HTERT RPE-1 (cell line): ENCODE data around the gene FAM89B.
"Not testable (repeated sequence)": the region's sequence is repeated elsewhere in the genome, so short reads cannot be mapped to it uniquely, and the experiment has no call there.

Experiments
- in situ Hi-C: fragments of 300-500 bp; cut with MboI; formaldehyde crosslinking; loops from 4 replicates; pipeline ENCODE4 v1.14.3; 2020; ENCODE audit warnings: low sequenced_read_pairs

Gene FAM89B

GRCh38 chr11:65556470-65557279 is 15.7 kb upstream of the FAM89B start:
- in situ Hi-C loops, result no loop called here

- in situ Hi-C loops, result no loop called here
These were observed 14.9 kb upstream of the FAM89B start for GRCh38 chr11:65557280-65558001.

- in situ Hi-C loops, result no loop called here
These were observed 14.1 kb upstream of the FAM89B start, which contains the start of gene LTBP3 for GRCh38 chr11:65558002-65558929. LTBP3 (minus strand) TSS chr11:65558359; CDS start chr11:65557959, 400 bp downstream.

GRCh38 chr11:65558930-65559509 is 13.3 kb upstream of the FAM89B start:
- in situ Hi-C loops, result no loop called here

GRCh38 chr11:65559535-65559934 is 12.8 kb upstream of the FAM89B start:
- in situ Hi-C loops, result no loop called here

- in situ Hi-C loops, result no loop called here
These were observed 12.3 kb upstream of the FAM89B start for GRCh38 chr11:65559951-65560537.

DNA sequence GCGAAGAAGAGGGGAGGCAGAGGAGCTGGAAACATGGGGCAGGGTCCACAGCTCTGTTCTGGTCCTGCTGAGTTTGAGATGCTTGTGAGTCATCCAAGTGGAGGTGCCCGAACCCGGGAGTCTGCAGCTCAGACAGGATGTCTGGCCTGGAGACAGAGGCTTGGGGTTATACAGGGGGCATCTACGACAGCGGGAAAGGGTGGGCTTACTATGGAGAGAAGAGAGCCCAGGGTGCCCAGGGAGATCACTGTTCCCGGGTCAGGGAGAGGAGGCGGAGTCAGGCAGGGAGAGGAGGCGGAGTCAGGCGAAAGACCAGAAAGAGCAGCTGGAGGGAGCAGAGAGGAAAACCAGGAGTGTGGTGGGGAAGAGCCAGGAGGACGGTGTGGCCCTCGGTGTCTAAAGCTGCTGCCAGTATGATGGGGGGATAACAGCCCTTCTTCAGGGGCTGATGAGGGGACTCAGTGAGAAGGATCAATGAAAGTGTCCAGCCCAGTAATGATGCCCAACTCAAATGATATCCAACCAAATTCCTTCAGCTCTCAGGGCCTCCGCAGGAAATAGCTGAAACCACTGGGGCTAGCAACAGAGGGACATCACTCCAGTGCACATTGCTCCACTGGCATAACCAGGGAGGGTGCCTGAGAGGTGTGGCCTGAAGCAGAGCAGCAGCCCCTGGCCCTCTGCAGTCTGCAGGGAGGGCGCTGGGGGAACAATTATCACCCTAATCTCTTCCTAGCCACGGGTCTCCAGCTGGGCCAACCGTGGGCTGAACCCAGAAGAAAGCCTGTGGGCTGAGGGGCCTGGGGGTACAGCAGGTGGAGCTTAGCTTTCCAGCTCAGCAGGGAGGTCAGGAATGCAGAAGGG is 11.6 kb upstream of the FAM89B start:
- in situ Hi-C loops, result no loop called here

DNA sequence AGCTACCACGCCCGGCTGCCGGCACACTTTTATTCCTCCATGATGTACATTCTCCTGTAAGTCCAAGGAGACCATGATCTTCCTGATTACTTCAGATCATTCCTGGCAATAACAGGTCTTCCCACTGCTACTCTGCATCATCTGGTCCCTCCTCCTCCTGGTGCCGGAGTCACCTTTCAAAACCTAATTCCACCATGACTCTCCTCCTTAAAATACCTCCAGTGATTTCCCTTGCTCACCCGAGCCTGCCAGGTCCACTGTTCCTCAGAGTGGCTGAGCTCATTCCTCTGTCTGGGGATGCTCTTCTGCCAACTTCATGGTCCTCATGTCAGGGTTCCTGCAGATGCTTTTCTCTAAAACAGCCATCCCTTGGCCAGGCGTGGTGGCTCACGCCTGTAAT is 10.3 kb upstream of the FAM89B start:
- in situ Hi-C loops, result no loop called here

DNA sequence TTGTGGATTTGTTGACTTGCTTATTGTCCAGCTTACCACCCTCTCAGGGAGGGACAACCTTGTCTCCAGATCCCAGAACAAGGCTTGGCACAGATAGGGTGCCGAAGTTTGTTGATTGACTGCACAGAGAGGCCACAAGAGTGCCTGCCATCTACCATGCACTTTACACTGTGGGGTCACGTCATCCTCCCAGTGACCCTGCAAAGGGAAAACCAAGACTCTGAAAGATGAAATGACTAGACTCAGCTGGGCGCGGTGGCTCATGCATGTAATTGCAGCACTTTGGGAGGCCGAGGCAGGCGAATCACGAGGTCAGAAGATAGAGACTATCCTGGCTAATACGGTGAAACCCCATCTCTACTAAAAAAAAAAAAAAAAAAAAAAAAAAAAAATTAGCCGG is 9.6 kb upstream of the FAM89B start:
- in situ Hi-C loops, result no loop called here

DNA sequence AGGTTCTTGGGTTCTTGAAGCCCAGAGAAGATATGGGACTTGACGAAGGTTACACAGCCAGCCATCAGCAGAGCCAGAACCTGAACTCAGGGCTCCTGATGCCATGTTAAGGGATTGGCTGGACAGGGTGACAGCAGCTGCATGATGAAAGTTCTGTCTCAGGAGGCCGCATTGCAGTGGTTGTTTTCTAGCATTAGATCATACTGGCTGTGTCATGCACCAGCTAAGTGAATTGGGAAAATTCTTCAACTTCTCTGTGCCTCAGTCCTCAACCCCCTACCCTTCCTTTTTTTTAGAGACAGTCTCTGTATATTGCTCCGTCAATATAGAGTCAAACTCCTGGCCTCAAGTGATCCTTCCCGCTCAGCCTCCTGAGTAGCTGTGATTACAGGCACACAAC is 8.7 kb upstream of the FAM89B start:
- in situ Hi-C loops, result no loop called here

DNA sequence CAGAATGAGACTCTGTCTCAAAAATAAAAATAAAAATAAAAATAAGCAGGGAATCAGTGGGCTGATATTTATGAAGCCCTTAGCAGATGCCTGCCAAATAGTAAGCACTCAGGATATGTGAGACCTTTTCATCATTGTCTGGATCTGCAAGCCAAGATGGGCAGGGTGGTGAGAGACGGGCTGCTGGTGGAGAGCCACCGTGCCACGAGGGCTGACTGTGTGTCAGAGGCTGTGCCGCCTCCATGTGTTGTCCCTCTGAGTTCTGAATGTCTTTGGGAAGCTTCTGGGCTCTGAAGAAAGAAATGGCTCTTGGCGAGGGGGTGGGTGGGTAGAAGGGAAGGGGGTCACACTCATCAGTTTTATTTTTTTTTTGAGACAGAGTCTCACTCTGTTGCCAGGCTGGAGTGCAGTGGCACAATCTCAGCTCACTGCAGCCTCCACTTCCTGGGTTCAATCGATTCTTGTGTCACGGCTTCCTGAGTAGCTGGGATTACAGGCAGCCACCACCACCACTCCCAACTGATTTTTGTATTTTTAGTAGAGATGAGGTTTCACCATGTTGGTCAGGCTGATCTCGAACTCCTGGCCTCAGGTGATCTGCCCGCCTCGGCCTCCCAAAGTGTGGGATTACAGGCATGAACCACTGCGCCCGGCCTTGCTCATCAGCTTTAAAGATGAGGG is 7.3 kb upstream of the FAM89B start:
- in situ Hi-C loops, result not testable (repeated sequence)

- in situ Hi-C loops, result no loop called here
These were observed 6.5 kb upstream of the FAM89B start for GRCh38 chr11:65565624-65566453.

GRCh38 chr11:65569164-65569972 is 3.0 kb upstream of the FAM89B start:
- in situ Hi-C loops, result no loop called here

DNA sequence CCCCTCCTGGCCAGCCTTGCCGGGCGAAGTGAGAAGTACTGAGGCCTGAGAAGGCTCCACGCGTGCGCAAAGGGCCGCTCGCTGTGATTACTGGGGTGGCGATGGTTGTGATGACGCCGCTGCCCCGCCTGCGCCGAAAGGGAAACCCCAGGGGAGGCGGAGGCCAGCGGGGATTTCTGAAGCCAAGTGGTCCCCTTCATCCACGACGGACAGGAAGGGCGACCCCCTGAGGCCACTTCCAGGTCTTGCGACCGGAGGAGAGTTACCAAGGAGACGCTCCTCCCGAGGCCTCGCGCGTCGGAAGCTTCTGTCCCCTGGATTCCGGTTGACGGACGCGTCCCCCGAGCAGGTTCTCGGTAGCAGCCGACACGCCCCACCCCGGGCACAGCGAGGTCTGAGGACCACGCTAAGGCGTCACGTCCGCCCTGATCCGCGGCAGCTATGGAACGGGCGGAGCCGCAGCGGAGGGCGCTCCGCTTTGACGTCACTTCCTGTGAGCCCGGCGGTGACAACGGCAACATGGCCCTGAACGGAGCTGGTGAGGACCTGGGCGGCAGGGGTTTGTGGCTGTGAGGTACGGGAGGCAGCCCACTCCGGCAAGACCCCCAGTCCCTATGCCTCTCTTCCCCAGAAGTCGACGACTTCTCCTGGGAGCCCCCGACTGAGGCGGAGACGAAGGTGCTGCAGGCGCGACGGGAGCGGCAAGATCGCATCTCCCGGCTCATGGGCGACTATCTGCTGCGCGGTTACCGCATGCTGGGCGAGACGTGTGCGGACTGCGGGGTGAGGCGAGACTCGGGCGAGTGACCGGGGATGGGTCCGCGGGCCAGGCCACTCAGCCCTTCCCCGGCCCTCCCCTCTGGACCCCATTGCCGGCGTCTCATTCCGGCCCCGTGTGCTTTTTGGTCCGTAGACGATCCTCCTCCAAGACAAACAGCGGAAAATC is 2.1 kb upstream of the FAM89B start, which contains the start of gene ZNRD2:
ZNRD2 (plus strand) TSS at position 505 of the 946 bp plus-strand sequence; CDS start at position 520, 15 bp downstream.
- in situ Hi-C loops, result no loop called here

- in situ Hi-C loops, result no loop called here
These were observed 918 bp upstream of the FAM89B start for GRCh38 chr11:65571420-65571819.

GRCh38 chr11:65571940-65572339 is 398 bp upstream of the FAM89B start:
- in situ Hi-C loops, result no loop called here
